Measurements from ENCODE around the gene TMEM135. TPM values are rescaled to one million over a fixed set of nuclear protein-coding genes. Genes with fewer than 3 reads are reported as not detected.
"Not testable (repeated sequence)": the region's sequence is repeated elsewhere in the genome, so short reads cannot be mapped to it uniquely, and the experiment has no call there.

The TMEM135 gene
- total RNA-seq, 1 experiment from 2014 or later: 65.5 TPM

- Histone ChIP-seq H3K4me1 (ENCODE audit: control insufficient read depth, insufficient read depth, low read length) (no peaks in the 10 kb centered on the region), H3K36me3 (ENCODE audit: control insufficient read depth, insufficient read depth, low read length) (no peaks in the 10 kb centered on the region), H3K9me3 (ENCODE audit: control insufficient read depth, insufficient read depth, low read depth, low read length) (no peaks in the 10 kb centered on the region), H3K4me3 (ENCODE audit: low read depth in 2 of 2, low read length in 2 of 2) (no peak overlapping the region), H3K27me3 (ENCODE audit: control insufficient read depth, insufficient read depth, low read length) (no peaks in the 10 kb centered on the region), H3K27ac (ENCODE audit: low read length) (no peak overlapping the region)
- no peak for TF ChIP-seq SIN3A (IDR thresholded peaks at IDR 0.05; ENCODE audit: borderline replicate concordance, insufficient read depth, low read depth, low read length)
- no peak for TF ChIP-seq REST (IDR thresholded peaks at IDR 0.05; ENCODE audit: insufficient read depth in 1 of 2, low read depth in 2 of 2, low read length in 1 of 2)
- no peak for TF ChIP-seq CTCF (IDR thresholded peaks at IDR 0.05)
- no peak for TF ChIP-seq POLR2AphosphoS5 (IDR thresholded peaks at IDR 0.05; ENCODE audit: low read depth, low read length)
- TF ChIP-seq TCF7L2 (IDR thresholded peaks at IDR 0.05; ENCODE audit: low read depth, low read length): no peak
- intact Hi-C loops (cut with micrococcal nuclease; ENCODE audit: unreplicated experiment) (no loop called here), in situ Hi-C loops (cut with HindIII; ENCODE audit: low pct_unique_long_range_greater_than_20kb, low sequenced_read_pairs) (no loop called here)
- BruUV-seq (replicated peaks): no TSS peak
- ChIA-PET POLR2A (interaction anchor here (0.8 kb wide), 1 partner anchor 13 kb away, joined by 5 read pairs; no protein-coding TSS in a partner anchor), CTCF (no interaction called here)
- ATAC-seq: no peak
- DNase-seq (ENCODE audit: low read depth, low spot score): no peak
Measured at GRCh38 chr11:87187076-87187475, 149.3 kb downstream of the TMEM135 start.

- H3K9me3 ChIP-seq (ENCODE audit: control insufficient read depth, insufficient read depth, low read depth, low read length): no peaks in the 10 kb centered on the region
- no peaks in the 10 kb centered on the region for H3K4me1 ChIP-seq (ENCODE audit: control insufficient read depth, insufficient read depth, low read length)
- in situ Hi-C loops (cut with HindIII; ENCODE audit: low pct_unique_long_range_greater_than_20kb, low sequenced_read_pairs): no loop called here
- H3K27me3 ChIP-seq (ENCODE audit: control insufficient read depth, insufficient read depth, low read length): no peaks in the 10 kb centered on the region
- BruUV-seq (replicated peaks): TSS peak; percentile 3
- no peak overlapping the region for H3K4me3 ChIP-seq (ENCODE audit: low read depth in 2 of 2, low read length in 2 of 2)
- H3K36me3 ChIP-seq (ENCODE audit: control insufficient read depth, insufficient read depth, low read length): no peaks in the 10 kb centered on the region
- ATAC-seq: no peak
- ChIA-PET POLR2A (interaction anchor here (0.5 kb wide), 1 partner anchor 183 kb away, joined by 3 read pairs; no protein-coding TSS in a partner anchor), CTCF (no interaction called here)
- intact Hi-C loops (cut with micrococcal nuclease; ENCODE audit: unreplicated experiment): no loop called here
- H3K27ac ChIP-seq (ENCODE audit: low read length): no peak overlapping the region
- no peak for DNase-seq (ENCODE audit: low read depth, low spot score)
- TF ChIP-seq CTCF (IDR thresholded peaks at IDR 0.05) (no peak), TCF7L2 (IDR thresholded peaks at IDR 0.05; ENCODE audit: low read depth, low read length) (no peak), REST (IDR thresholded peaks at IDR 0.05; ENCODE audit: insufficient read depth in 1 of 2, low read depth in 2 of 2, low read length in 1 of 2) (no peak), POLR2AphosphoS5 (IDR thresholded peaks at IDR 0.05; ENCODE audit: low read depth, low read length) (no peak), SIN3A (IDR thresholded peaks at IDR 0.05; ENCODE audit: borderline replicate concordance, insufficient read depth, low read depth, low read length) (no peak)
Measured at GRCh38 chr11:87187930-87188329, 150.2 kb downstream of the TMEM135 start.

GRCh38 chr11:87188396-87188795 is 150.7 kb downstream of the TMEM135 start:
- intact Hi-C loops (cut with micrococcal nuclease; ENCODE audit: unreplicated experiment); H3K27me3 ChIP-seq (ENCODE audit: control insufficient read depth, insufficient read depth, low read length); H3K9me3 ChIP-seq (ENCODE audit: control insufficient read depth, insufficient read depth, low read depth, low read length); POLR2A ChIA-PET; H3K4me3 ChIP-seq (ENCODE audit: low read depth in 2 of 2, low read length in 2 of 2); in situ Hi-C loops (cut with HindIII; ENCODE audit: low pct_unique_long_range_greater_than_20kb, low sequenced_read_pairs); DNase-seq (ENCODE audit: low read depth, low spot score); H3K27ac ChIP-seq (ENCODE audit: low read length); H3K36me3 ChIP-seq (ENCODE audit: control insufficient read depth, insufficient read depth, low read length); H3K4me1 ChIP-seq (ENCODE audit: control insufficient read depth, insufficient read depth, low read length); ATAC-seq; BruUV-seq (replicated peaks); CTCF ChIA-PET: not testable (repeated sequence)

GRCh38 chr11:87188921-87189320 is 151.2 kb downstream of the TMEM135 start:
- H3K4me3 ChIP-seq (ENCODE audit: low read depth in 2 of 2, low read length in 2 of 2); BruUV-seq (replicated peaks); H3K27me3 ChIP-seq (ENCODE audit: control insufficient read depth, insufficient read depth, low read length); in situ Hi-C loops (cut with HindIII; ENCODE audit: low pct_unique_long_range_greater_than_20kb, low sequenced_read_pairs); H3K36me3 ChIP-seq (ENCODE audit: control insufficient read depth, insufficient read depth, low read length); POLR2A ChIA-PET; H3K27ac ChIP-seq (ENCODE audit: low read length); CTCF ChIA-PET; H3K9me3 ChIP-seq (ENCODE audit: control insufficient read depth, insufficient read depth, low read depth, low read length); intact Hi-C loops (cut with micrococcal nuclease; ENCODE audit: unreplicated experiment); DNase-seq (ENCODE audit: low read depth, low spot score); ATAC-seq; H3K4me1 ChIP-seq (ENCODE audit: control insufficient read depth, insufficient read depth, low read length): not testable (repeated sequence)
